OCI-LY3 (cell line): ENCODE results near the gene PIGW.

ENCODE experiments used
- H2AFZ ChIP-seq: fragments of 200-600, 300-600 bp; shearing (Covaris generic); 2 replicates; pipeline ENCODE4 v1.6.0; 2014; ENCODE audit warnings: antibody characterized with exemption, low read depth, low read length
- H3K27ac ChIP-seq: fragments of 200-600, 300-600 bp; sonication (generic); 2 replicates; pipeline ENCODE4 v1.5.1; 2014; ENCODE audit warnings: mild to moderate bottlenecking, low read length, moderate library complexity, mixed read lengths
- H3K27me3 ChIP-seq: fragments of 200-600, 300-600 bp; sonication (generic); 2 replicates; pipeline ENCODE4 v1.6.1; 2014; ENCODE audit warnings: low read depth, low read length, mixed read lengths
- H3K36me3 ChIP-seq: fragments of 200-600, 300-600 bp; sonication (generic); replicated peaks from 2 replicates; pipeline ENCODE3; 2014; ENCODE audit warnings: low read depth, low read length, mixed read lengths
- H3K4me1 ChIP-seq: fragments of 300-600, 200-600 bp; sonication (generic); 2 replicates; pipeline ENCODE4 v1.6.1; 2014; ENCODE audit warnings: low read length, mixed read lengths
- H3K4me2 ChIP-seq: fragments of 200-600, 300-600 bp; sonication (generic); 2 replicates; pipeline ENCODE4 v1.6.1; 2014; ENCODE audit warnings: low read length, mixed read lengths
- H3K4me3 ChIP-seq: fragments of 300-600, 200-600 bp; sonication (generic); 2 replicates; pipeline ENCODE4 v1.5.1; 2014; ENCODE audit warnings: antibody characterized with exemption, mild to moderate bottlenecking, low read length, moderate library complexity
- H3K79me2 ChIP-seq: fragments of 300-600, 200-600 bp; shearing (Covaris generic); 2 replicates; pipeline ENCODE4 v1.6.1; 2014; ENCODE audit warnings: mild to moderate bottlenecking, low read length, mixed read lengths
- H3K9ac ChIP-seq: fragments of 300-600, 200-600 bp; shearing (Covaris generic); 2 replicates; pipeline ENCODE4 v1.6.0; 2014; ENCODE audit warnings: mild to moderate bottlenecking, low read length, moderate library complexity
- H3K9me3 ChIP-seq: fragments of 200-600, 300-600 bp; shearing (Covaris generic); 2 replicates; pipeline ENCODE4 v1.6.1; 2014; ENCODE audit warnings: low read length, mixed read lengths; ENCODE audit not compliant: insufficient read depth
- H4K20me1 ChIP-seq: fragments of 200-600, 300-600 bp; sonication (generic); 2 replicates; pipeline ENCODE4 v1.6.1; 2016; ENCODE audit warnings: low read length, mixed read lengths; ENCODE audit not compliant: insufficient read depth
- CTCF ChIP-seq: fragments of 200-600, 300-600 bp; sonication (generic); IDR thresholded peaks from 2 replicates; pipeline ENCODE4 v1.5.1; 2014; ENCODE audit warnings: antibody characterized with exemption, low read length, low read depth
- EZH2phosphoT487 ChIP-seq: fragments of 200-600 bp; shearing (Covaris generic); IDR thresholded peaks from 2 replicates; pipeline ENCODE4 v1.6.1; 2018; ENCODE audit warnings: antibody characterized with exemption, mixed run types, low read depth

Gene PIGW

GRCh38 chr17:36514856-36515255 is 19.9 kb upstream of the PIGW start:
- no peaks in the 10 kb centered on the region for H3K27me3 ChIP-seq
- H3K36me3 ChIP-seq, result peaks cover 9% of the 10 kb centered on the region
- no peak overlapping the region for H2AFZ ChIP-seq
- H3K79me2 ChIP-seq, result no peaks in the 10 kb centered on the region
- H3K9ac ChIP-seq, result no peak overlapping the region
- no peaks in the 10 kb centered on the region for H3K9me3 ChIP-seq
- no peak overlapping the region for H3K27ac ChIP-seq
- H3K4me3 ChIP-seq, result no peak overlapping the region
- H4K20me1 ChIP-seq, result no peaks in the 10 kb centered on the region
- H3K4me2 ChIP-seq, result no peak overlapping the region
- peaks cover 11% of the 10 kb centered on the region for H3K4me1 ChIP-seq
- no peak for TF ChIP-seq EZH2phosphoT487
- TF ChIP-seq CTCF, result no peak

- Histone ChIP-seq H3K27me3 (no peaks in the 10 kb centered on the region), H3K36me3 (peaks cover 15% of the 10 kb centered on the region), H3K27ac (no peak overlapping the region), H3K9ac (no peak overlapping the region), H3K9me3 (no peaks in the 10 kb centered on the region), H4K20me1 (no peaks in the 10 kb centered on the region), H3K4me1 (peaks cover 11% of the 10 kb centered on the region), H2AFZ (no peak overlapping the region), H3K4me2 (no peak overlapping the region), H3K4me3 (no peak overlapping the region), H3K79me2 (no peaks in the 10 kb centered on the region)
- TF ChIP-seq CTCF (no peak), EZH2phosphoT487 (no peak)
These were observed 18.9 kb upstream of the PIGW start for GRCh38 chr17:36515837-36516236.

- Histone ChIP-seq H3K9ac (no peak overlapping the region), H3K36me3 (peaks cover 52% of the 10 kb centered on the region), H3K27ac (no peak overlapping the region), H3K4me1 (peaks cover 11% of the 10 kb centered on the region), H3K9me3 (no peaks in the 10 kb centered on the region), H2AFZ (no peak overlapping the region), H4K20me1 (no peaks in the 10 kb centered on the region; the same call in 1 of the 2 replicates), H3K4me2 (no peak overlapping the region), H3K27me3 (no peaks in the 10 kb centered on the region), H3K79me2 (no peaks in the 10 kb centered on the region), H3K4me3 (no peak overlapping the region)
- TF ChIP-seq EZH2phosphoT487 (no peak), CTCF (no peak)
These were observed 11.7 kb upstream of the PIGW start for GRCh38 chr17:36523113-36523512.

- no peaks in the 10 kb centered on the region; the same call in 1 of the 2 replicates for H4K20me1 ChIP-seq
- H3K9me3 ChIP-seq, result no peaks in the 10 kb centered on the region
- H3K36me3 ChIP-seq, result peaks cover 51% of the 10 kb centered on the region
- H3K4me3 ChIP-seq, result no peak overlapping the region
- TF ChIP-seq EZH2phosphoT487, result no peak
- no peak for TF ChIP-seq CTCF
- H3K79me2 ChIP-seq, result no peaks in the 10 kb centered on the region
- no peak overlapping the region for H3K4me2 ChIP-seq
- no peak overlapping the region for H2AFZ ChIP-seq
- H3K4me1 ChIP-seq, result peaks cover 3% of the 10 kb centered on the region; the same call in 1 of the 2 replicates
- H3K27ac ChIP-seq, result no peak overlapping the region
- H3K27me3 ChIP-seq, result no peaks in the 10 kb centered on the region
- H3K9ac ChIP-seq, result no peak overlapping the region
These were observed 10.3 kb upstream of the PIGW start for GRCh38 chr17:36524428-36524876.
